Skeletal muscle tissue (tissue), 4 donors: ENCODE results near the gene TTLL11. TPM values are rescaled to one million over a fixed set of nuclear protein-coding genes. Genes with fewer than 3 reads are reported as not detected.

Source experiments
- H3K27ac ChIP-seq: one replicate; pipeline ENCODE4 v1.7.0; 2013; ENCODE audit warnings: mild to moderate bottlenecking, low read depth, low read length, inconsistent platforms
- H3K27me3 ChIP-seq, 3 donors: one replicate each; pipeline ENCODE4 v1.7.0; 2013; ENCODE audit warnings: low read length in 3 of 3; ENCODE audit not compliant: control insufficient read depth in 3 of 3, insufficient read depth in 3 of 3
- H3K36me3 ChIP-seq, 3 donors: one replicate each; pipeline ENCODE4 v1.7.0; 2013; ENCODE audit warnings: low read length in 3 of 3; ENCODE audit not compliant: control insufficient read depth in 3 of 3, insufficient read depth in 3 of 3
- H3K4me1 ChIP-seq, 3 donors: one replicate each; pipeline ENCODE4 v1.7.0; 2013; ENCODE audit warnings: low read length in 3 of 3, mild to moderate bottlenecking in 3 of 3; ENCODE audit not compliant: control insufficient read depth in 3 of 3, insufficient read depth in 3 of 3
- H3K4me3 ChIP-seq, 3 donors: one replicate each; pipeline ENCODE4 v1.7.0; 2013; ENCODE audit warnings: low read length in 3 of 3
- H3K9ac ChIP-seq, 3 donors: one replicate each; pipeline ENCODE4 v1.7.0; 2013; ENCODE audit warnings: low read length in 3 of 3, mild to moderate bottlenecking in 3 of 3, moderate library complexity in 2 of 3, low read depth in 1 of 3
- H3K9me3 ChIP-seq, 3 donors: one replicate each; pipeline ENCODE4 v1.7.0; 2013; ENCODE audit warnings: low read length in 3 of 3; ENCODE audit not compliant: control insufficient read depth in 3 of 3
- total RNA-seq: library from RNA; depleted of rRNA; stranded (reverse); fragments of >200 nt; gene quantifications from one replicate; pipeline ENCODE4 v1.2.3, GENCODE V29; 2014
- donor health status: Osteomylitis.

TTLL11 gene
- total RNA-seq, 1 donor from 2014 or later = 13.0 TPM

DNA sequence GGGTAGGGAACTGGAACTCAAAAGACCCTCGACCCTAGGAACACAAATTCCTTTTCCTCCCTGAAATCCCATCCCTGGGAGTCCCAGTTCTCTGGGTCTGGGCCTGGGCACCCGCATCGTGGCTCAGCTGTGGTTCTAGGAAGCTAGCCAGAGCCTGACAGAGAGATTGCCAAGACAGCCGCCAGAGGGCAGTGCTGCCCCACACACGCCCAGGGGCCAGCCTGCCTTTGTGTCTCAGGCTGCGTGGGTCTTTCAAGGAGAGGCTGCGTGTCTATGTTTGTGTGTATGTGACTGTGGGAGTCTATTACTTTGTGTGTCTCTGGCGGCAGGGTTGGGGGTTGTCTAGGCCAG is 32.0 kb upstream of the TTLL11 start:
- Histone ChIP-seq H3K27ac (no peak overlapping the region), H3K36me3 (no peaks in the 10 kb centered on the region), H3K9me3 (no peaks in the 10 kb centered on the region), H3K4me3 (no peak overlapping the region), H3K27me3 (peaks cover 18 to 25% (median 21%) of the 10 kb centered on the region in 3 donors), H3K9ac (no peak overlapping the region), H3K4me1 (peaks cover 13 to 19% (median 15%) of the 10 kb centered on the region in 3 donors)

DNA sequence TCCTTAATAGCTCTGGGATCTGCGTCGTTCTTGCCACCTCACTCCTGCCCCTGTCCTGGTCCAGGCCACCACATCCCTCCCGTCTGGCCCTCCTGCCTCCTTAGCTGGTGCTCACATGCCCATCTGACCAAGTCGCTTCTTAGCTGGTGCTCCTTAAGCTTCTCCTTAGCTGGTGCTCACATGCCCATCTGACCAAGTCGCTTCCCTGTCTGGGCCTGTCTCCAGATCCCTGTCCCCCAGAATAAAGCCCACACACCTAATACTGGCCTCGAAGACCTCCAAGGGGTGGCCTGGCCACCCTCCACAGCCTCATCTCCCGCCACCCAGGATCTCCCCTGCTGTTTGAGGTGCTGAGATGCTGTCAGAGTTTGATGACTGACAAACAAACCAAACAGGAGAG is 31.4 kb upstream of the TTLL11 start:
- Histone ChIP-seq H3K9ac (no peak overlapping the region), H3K27ac (no peak overlapping the region), H3K27me3 (peaks cover 18 to 25% (median 21%) of the 10 kb centered on the region in 3 donors), H3K4me1 (peaks cover 13 to 21% (median 19%) of the 10 kb centered on the region in 3 donors), H3K9me3 (no peaks in the 10 kb centered on the region), H3K4me3 (no peak overlapping the region), H3K36me3 (no peaks in the 10 kb centered on the region)

DNA sequence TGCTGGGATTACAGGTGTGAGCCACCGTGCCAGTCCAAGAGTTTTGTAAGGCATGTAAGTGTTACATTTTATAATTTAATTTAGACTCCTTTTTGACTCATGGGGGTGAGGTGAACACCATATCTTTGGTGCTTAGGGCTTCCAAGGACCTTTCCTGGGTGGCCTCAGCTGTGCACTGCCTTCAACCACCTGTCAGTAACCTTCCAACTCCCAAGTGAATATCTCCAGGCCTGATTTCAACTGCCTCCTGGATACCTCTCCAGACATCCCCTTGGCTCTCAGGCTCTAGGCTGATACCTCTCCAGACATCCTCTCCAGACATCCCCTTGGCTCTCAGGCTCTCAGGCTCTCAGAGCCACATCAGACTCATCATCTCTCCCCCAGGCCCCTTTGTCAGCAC is 30.9 kb upstream of the TTLL11 start:
- peaks cover 13 to 21% (median 19%) of the 10 kb centered on the region in 3 donors for H3K4me1 ChIP-seq

DNA sequence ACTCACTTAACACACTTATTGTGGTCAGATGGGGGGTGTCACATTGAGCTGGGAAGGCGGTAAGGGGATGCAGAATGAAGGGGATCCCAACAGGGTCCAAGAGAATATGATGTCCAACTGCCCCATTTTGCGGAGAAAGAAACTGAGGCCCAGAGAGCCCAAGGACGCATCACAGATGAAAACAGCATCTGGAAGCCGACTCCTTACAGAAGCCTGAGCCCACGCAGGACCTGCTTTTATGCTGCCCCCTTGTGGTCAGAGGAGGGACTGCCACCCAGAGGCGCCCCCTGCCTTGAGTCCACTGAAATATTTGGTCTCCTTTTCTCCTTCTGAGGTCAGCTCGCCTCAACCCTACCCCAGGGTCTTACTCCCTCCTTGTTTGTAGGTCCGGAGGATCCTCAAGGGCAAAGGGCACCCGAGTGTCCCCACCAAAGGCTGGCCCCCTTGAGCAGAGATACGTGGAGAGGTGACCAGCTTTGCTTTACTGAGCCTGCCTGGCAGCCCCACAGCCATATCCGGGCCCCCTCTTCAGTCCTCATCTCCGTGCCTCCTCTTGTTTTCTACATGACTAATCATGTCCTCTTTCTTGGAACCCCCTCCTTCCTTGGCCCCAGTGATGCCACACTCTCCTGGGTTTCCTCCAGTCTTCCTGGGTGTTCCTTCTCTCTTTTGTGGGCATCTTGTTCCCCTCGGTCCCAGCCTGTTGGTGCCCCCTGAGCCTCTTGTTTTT is 30.0 kb upstream of the TTLL11 start:
- peaks cover 13 to 21% (median 15%) of the 10 kb centered on the region in 3 donors for H3K4me1 ChIP-seq
- peaks cover 18 to 25% (median 21%) of the 10 kb centered on the region in 3 donors for H3K27me3 ChIP-seq
- no peak overlapping the region for H3K9ac ChIP-seq
- no peak overlapping the region for H3K4me3 ChIP-seq
- no peak overlapping the region for H3K27ac ChIP-seq
- no peaks in the 10 kb centered on the region for H3K36me3 ChIP-seq
- no peaks in the 10 kb centered on the region for H3K9me3 ChIP-seq

More for the DNA sequence above, 30.9 kb upstream of the TTLL11 start:
- Histone ChIP-seq H3K9ac (no peak overlapping the region), H3K4me3 (no peak overlapping the region), H3K27me3 (peaks cover 18 to 25% (median 21%) of the 10 kb centered on the region in 3 donors), H3K9me3 (no peaks in the 10 kb centered on the region), H3K36me3 (no peaks in the 10 kb centered on the region), H3K27ac (no peak overlapping the region)

DNA sequence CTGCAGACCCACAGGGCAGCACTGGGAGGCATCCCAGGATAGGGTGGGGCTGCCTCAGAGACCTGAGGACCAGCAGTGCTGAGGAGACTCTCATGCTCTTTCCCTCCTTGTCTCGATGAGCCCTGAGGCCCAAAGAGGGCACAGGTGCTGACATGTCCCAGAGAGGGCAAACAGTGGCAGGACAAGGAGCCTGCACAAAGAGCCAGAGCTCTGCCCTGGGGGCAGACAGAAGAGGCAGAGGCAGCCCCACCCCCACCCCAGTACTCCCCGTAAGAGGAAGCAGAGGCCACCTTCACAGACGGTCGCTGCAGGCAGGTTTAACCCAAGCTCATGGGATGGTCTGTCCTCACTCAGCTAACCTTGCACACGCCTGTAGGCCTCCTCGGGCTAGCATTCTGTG is 29.4 kb upstream of the TTLL11 start:
- peaks cover 13 to 21% (median 15%) of the 10 kb centered on the region in 3 donors for H3K4me1 ChIP-seq
- peaks cover 18 to 22% (median 21%) of the 10 kb centered on the region in 3 donors for H3K27me3 ChIP-seq
- no peak overlapping the region for H3K9ac ChIP-seq
- no peak overlapping the region for H3K4me3 ChIP-seq
- no peak overlapping the region for H3K27ac ChIP-seq
- H3K9me3 ChIP-seq = no peaks in the 10 kb centered on the region
- no peaks in the 10 kb centered on the region for H3K36me3 ChIP-seq

DNA sequence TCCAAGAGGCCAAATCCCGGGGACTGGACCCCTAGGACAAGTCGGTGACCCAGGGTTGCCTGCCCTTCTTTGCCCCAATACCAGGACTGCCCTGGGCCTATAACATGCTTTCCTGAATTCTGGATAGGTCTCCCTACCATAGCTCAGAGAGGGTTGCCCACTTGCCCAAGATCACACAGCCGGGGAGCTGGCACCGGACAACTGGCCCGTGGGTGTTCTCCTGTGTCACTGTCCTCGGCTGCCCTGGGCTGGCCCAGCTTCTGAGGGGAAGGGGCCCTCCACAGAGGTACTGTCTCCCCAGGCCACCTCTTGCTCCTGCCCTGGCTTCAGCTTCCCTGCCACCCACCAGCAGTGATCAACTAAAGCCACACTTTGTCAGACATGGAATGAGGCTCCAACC is 28.8 kb upstream of the TTLL11 start:
- Histone ChIP-seq H3K27ac (no peak overlapping the region), H3K9me3 (no peaks in the 10 kb centered on the region), H3K9ac (no peak overlapping the region), H3K4me1 (peaks cover 13 to 21% (median 15%) of the 10 kb centered on the region in 3 donors), H3K27me3 (peaks cover 18 to 20% (median 19%) of the 10 kb centered on the region in 3 donors), H3K4me3 (no peak overlapping the region), H3K36me3 (no peaks in the 10 kb centered on the region)

DNA sequence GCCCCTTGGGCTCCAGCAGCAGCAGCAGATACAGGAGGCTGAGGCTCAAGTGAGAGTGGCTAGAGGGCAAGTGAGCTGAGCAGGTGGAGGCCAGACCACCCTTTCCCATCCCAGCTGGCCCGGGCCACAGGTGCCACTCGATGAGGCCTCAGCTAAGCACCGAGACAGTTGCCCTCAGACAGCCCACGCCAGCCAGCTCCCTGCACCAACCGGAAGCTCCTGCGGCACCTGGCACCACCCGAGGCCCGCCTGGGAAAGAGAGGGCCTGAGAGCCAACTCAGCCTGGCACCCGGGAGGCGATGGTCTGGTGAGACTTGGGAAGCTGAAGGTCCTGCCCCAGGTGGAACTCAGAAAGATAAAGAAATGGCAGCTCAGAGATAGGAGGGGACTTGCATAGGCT is 28.3 kb upstream of the TTLL11 start:
- Histone ChIP-seq H3K4me1 (peaks cover 9 to 19% (median 11%) of the 10 kb centered on the region in 3 donors), H3K27me3 (peaks cover 14 to 19% (median 16%) of the 10 kb centered on the region in 3 donors), H3K4me3 (no peak overlapping the region)

DNA sequence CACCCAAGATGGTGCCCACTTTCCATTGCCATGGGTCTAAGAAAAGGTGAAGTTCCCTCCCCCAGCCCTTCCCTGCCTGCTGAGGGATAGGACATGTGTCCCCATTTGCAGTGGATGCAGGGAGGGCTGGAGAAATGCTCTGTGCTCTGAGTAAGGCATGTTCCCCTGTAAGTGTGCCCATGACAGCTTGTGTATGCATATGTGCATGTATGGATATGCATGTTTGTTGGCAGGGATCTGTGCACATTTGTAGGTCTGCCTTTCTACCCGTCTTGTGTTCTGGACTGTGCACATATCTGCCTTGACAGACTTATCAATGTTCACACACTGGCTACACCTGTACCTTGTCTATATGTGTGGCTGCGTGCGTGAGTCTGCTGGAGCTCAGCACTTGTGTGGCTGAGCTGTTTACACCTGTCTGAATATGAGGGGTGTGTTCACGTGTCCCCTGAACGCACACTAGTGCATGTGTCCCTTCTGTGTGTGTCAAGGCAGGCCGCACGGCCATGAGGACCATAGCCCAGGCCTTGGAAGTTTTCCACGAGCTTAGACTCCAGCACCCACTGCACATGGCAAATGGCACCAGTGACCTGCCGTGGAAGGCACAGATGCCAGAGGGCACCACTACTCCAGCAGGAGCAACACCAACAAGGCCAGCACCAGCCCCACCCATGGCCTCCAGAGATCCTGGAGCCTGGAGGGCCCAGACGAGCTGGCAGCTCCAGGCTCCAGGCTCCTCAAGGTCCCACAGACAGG is 27.4 kb upstream of the TTLL11 start:
- Histone ChIP-seq H3K36me3 (no peaks in the 10 kb centered on the region), H3K4me3 (no peak overlapping the region), H3K27ac (no peak overlapping the region), H3K9me3 (no peaks in the 10 kb centered on the region), H3K4me1 (peaks cover under 1 to 11% (median 3%) of the 10 kb centered on the region in 3 donors), H3K27me3 (peaks cover 5 to 17% (median 7%) of the 10 kb centered on the region in 3 donors), H3K9ac (no peak overlapping the region)

More for the DNA sequence above, 28.3 kb upstream of the TTLL11 start:
- Histone ChIP-seq H3K9me3 (no peaks in the 10 kb centered on the region), H3K27ac (no peak overlapping the region), H3K36me3 (no peaks in the 10 kb centered on the region), H3K9ac (no peak overlapping the region)

DNA sequence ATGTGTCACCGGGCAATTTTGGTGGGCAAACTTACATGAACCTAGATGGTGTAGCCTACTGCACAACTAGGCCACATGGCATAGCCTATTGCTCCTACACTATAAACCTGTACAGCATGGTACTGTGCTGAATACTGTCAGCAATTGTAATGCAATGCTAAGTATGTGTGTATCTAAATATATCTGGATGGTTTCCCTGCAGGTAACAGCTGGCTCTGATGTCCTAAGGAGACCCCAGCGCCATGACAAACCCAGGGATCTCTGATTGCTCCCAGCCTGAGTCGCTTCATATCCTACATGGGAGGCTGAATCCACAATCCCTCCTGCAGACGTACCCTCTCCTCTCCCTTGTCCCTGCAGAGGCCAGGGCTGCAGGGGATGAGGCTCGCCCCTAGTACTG is 26.6 kb upstream of the TTLL11 start:
- Histone ChIP-seq H3K9ac (no peak overlapping the region), H3K27ac (no peak overlapping the region), H3K4me3 (no peak overlapping the region), H3K36me3 (no peaks in the 10 kb centered on the region), H3K9me3 (no peaks in the 10 kb centered on the region), H3K27me3 (peaks cover 0 to 10% (median 4%) of the 10 kb centered on the region in 3 donors), H3K4me1 (peaks cover 0 to 8% (median 0%) of the 10 kb centered on the region in 3 donors)

DNA sequence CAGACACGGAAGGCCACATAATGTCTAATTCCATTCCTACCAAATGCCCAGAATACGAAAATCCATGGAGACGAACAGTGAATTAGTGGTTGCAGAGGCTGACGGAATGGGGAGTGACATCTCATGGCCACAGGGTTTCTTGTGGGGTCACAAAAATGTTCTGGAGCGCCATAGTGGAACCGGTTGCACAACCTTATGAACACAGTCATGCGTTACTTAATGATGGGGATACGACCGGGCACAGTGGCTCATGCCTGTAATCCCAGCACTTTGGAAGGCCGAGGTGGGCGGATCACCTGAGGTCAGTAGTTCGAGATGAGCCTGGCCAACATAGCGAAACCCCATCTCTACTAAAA is 26.0 kb upstream of the TTLL11 start:
- Histone ChIP-seq H3K4me1 (peaks cover 0 to 8% (median 0%) of the 10 kb centered on the region in 3 donors), H3K9ac (no peak overlapping the region), H3K27ac (no peak overlapping the region), H3K4me3 (no peak overlapping the region), H3K36me3 (no peaks in the 10 kb centered on the region), H3K27me3 (peaks cover 0 to 10% (median 0%) of the 10 kb centered on the region in 3 donors), H3K9me3 (no peaks in the 10 kb centered on the region)
